ENCODE results near the gene XAGE2.

Gene XAGE2

GRCh38 chrX:52420824-52421443, 52.1 kb downstream of the XAGE2 start:
- DNase-seq: no peak
- intact Hi-C loops (cut with DNase I): no loop called here

- intact Hi-C loops (cut with DNase I): no loop called here
- no peak for DNase-seq
Observed at GRCh38 chrX:52422884-52423283, 54.1 kb downstream of the XAGE2 start.

DNA sequence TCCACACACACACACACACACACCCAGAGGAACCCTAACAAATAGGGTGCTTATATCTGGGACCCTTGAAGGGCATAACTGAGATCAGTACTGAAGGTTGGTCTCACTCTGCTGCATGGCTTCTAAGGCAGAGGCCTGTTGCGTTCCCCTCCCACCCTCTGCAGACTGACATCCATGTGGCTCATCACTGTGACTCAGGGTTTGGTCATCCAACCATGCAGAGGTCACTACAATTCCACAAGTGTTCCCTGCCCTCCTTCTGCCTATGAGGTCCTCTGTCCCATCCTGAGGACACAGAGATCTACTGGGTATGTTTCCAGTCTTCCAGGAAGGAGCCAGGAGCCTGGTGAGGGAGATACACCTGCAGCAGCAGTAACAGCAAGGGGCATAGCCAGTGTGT, 55.8 kb downstream of the XAGE2 start:
- no peak for DNase-seq
- intact Hi-C loops (cut with DNase I): no loop called here

Data from head of caudate nucleus (tissue), 42 donors.